ENCODE measurements around the gene SLC29A2.

GRCh38 chr11:66359662-66360087 lies 11.9 kb downstream of the SLC29A2 start:
- TF ChIP-seq MLX (CRISPR knock-in tag; IDR thresholded peaks at IDR 0.05) (no peak), USF1 (CRISPR knock-in tag; IDR thresholded peaks at IDR 0.05) (no peak), SOX15 (CRISPR knock-in tag; IDR thresholded peaks at IDR 0.05) (no peak)
- TF ChIP-seq, protein P1, sequence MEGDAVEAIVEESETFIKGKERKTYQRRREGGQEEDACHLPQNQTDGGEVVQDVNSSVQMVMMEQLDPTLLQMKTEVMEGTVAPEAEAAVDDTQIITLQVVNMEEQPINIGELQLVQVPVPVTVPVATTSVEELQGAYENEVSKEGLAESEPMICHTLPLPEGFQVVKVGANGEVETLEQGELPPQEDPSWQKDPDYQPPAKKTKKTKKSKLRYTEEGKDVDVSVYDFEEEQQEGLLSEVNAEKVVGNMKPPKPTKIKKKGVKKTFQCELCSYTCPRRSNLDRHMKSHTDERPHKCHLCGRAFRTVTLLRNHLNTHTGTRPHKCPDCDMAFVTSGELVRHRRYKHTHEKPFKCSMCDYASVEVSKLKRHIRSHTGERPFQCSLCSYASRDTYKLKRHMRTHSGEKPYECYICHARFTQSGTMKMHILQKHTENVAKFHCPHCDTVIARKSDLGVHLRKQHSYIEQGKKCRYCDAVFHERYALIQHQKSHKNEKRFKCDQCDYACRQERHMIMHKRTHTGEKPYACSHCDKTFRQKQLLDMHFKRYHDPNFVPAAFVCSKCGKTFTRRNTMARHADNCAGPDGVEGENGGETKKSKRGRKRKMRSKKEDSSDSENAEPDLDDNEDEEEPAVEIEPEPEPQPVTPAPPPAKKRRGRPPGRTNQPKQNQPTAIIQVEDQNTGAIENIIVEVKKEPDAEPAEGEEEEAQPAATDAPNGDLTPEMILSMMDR (IDR thresholded peaks at IDR 0.05) = no peak

All from WTC11 (cell line).